ENCODE data around the gene NT5DC1.

DNA sequence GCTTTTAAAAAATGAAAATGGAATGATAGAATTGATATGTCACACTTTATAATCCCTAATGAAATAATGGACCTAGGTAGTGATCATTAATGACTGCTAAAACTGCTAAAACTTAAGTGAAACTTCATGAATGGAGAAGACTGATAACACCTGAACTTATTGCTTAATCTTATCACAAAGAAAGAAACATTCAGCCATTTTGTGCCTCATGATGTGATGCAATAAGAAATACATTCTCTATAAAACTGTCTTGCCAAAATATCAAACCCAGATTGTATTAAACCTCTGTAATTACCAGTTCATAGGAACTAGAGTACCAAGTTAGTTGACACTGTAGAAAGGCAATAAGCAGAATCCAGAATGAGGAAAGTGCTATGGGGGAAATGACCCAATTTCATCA lies 79.7 kb downstream of the NT5DC1 start:
- no peak for TF ChIP-seq POLR2AphosphoS5 (IDR thresholded peaks at IDR 0.05)
- TF ChIP-seq, protein P1, sequence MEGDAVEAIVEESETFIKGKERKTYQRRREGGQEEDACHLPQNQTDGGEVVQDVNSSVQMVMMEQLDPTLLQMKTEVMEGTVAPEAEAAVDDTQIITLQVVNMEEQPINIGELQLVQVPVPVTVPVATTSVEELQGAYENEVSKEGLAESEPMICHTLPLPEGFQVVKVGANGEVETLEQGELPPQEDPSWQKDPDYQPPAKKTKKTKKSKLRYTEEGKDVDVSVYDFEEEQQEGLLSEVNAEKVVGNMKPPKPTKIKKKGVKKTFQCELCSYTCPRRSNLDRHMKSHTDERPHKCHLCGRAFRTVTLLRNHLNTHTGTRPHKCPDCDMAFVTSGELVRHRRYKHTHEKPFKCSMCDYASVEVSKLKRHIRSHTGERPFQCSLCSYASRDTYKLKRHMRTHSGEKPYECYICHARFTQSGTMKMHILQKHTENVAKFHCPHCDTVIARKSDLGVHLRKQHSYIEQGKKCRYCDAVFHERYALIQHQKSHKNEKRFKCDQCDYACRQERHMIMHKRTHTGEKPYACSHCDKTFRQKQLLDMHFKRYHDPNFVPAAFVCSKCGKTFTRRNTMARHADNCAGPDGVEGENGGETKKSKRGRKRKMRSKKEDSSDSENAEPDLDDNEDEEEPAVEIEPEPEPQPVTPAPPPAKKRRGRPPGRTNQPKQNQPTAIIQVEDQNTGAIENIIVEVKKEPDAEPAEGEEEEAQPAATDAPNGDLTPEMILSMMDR (IDR thresholded peaks at IDR 0.05 in 8 of 11, conservative IDR thresholded peaks at IDR 0.05 in 3 of 11) = no peak
- TF ChIP-seq POLR2A (IDR thresholded peaks at IDR 0.05) = no peak

Data from spleen (tissue), 7 donors.